Smooth muscle cell (in vitro differentiated cells): Measurements from ENCODE around the gene RASSF5. TPM values are rescaled to one million over a fixed set of nuclear protein-coding genes. Genes with fewer than 3 reads are reported as not detected.

ENCODE experiments used
- DNase-seq: peaks from one replicate; lab custom pipeline; 2025; ENCODE audit not compliant: unreplicated experiment; lab: John Stamatoyannopoulos, UW
- H2AFZ ChIP-seq: fragments of 200-600 bp; sonication (generic); 2 replicates; pipeline ENCODE4 v1.6.0; 2016; ENCODE audit warnings: antibody characterized with exemption, low read depth, mild to moderate bottlenecking
- H3F3A ChIP-seq: fragments of 200-600 bp; sonication (generic); 2 replicates; pipeline ENCODE4 v1.6.0; 2017; ENCODE audit warnings: antibody characterized with exemption, low read depth
- H3K27ac ChIP-seq: fragments of 200-600 bp; sonication (generic); 2 replicates; pipeline ENCODE4 v1.5.1; 2016; ENCODE audit warnings: low read depth, mild to moderate bottlenecking
- H3K27me3 ChIP-seq: fragments of 200-600 bp; sonication (generic); 2 replicates; pipeline ENCODE4 v1.6.1; 2016; ENCODE audit warnings: low read depth, mild to moderate bottlenecking
- H3K36me3 ChIP-seq: fragments of 200-600 bp; sonication (generic); 2 replicates; pipeline ENCODE4 v1.5.1; 2016; ENCODE audit warnings: low read depth
- H3K4me1 ChIP-seq: fragments of 200-600 bp; sonication (generic); 2 replicates; pipeline ENCODE4 v1.5.1; 2016; ENCODE audit warnings: low read depth
- H3K4me2 ChIP-seq: fragments of 200-600 bp; sonication (generic); 2 replicates; pipeline ENCODE4 v1.6.0; 2016; ENCODE audit warnings: mild to moderate bottlenecking
- H3K4me3 ChIP-seq: fragments of 200-600 bp; sonication (generic); 2 replicates; pipeline ENCODE4 v1.5.1; 2016; ENCODE audit warnings: mild to moderate bottlenecking
- H3K79me2 ChIP-seq: fragments of 200-600 bp; sonication (generic); 2 replicates; pipeline ENCODE4 v1.6.0; 2016; ENCODE audit warnings: low read depth, mild to moderate bottlenecking
- H3K9ac ChIP-seq: fragments of 200-600 bp; sonication (generic); 2 replicates; pipeline ENCODE4 v1.6.0; 2016; ENCODE audit warnings: low read depth
- H3K9me3 ChIP-seq: fragments of 200-600 bp; sonication (generic); replicated peaks from 2 replicates; pipeline ENCODE4 v1.5.1; 2016; ENCODE audit warnings: low read depth
- H4K20me1 ChIP-seq: fragments of 200-600 bp; sonication (generic); 2 replicates; pipeline ENCODE4 v1.6.0; 2016; ENCODE audit warnings: low read depth
- CTCF ChIP-seq: fragments of 200-600 bp; sonication (generic); IDR thresholded peaks from 2 replicates; pipeline ENCODE4 v1.5.1; 2017; ENCODE audit warnings: borderline replicate concordance, mild to moderate bottlenecking, antibody characterized with exemption; ENCODE audit not compliant: insufficient read depth, poor library complexity, severe bottlenecking
- WGBS: methylation state at CpG from one replicate; pipeline ENCODE4 v1.1.7; 2016; ENCODE audit warnings: low lambda C conversion rate; 5-methylcytosine and 5-hydroxymethylcytosine counted together
- polyA plus RNA-seq: library from polyadenylated mRNA; unstranded; fragments of >200 nt; fragmentation: Nextera tagmentation; extraction: Ambion mirVana; gene quantifications from 2 replicates; pipeline ENCODE4 v1.2.1, GENCODE V29; 2016
- total RNA-seq: library from RNA; depleted of rRNA; stranded (reverse); fragments of >200 nt; gene quantifications from 2 replicates; pipeline ENCODE4 v1.2.3, GENCODE V29; 2014

The RASSF5 gene
- total and polyA plus RNA-seq, 2 experiments from 2014 or later: 2.6 to 3.3 TPM

GRCh38 chr1:206563367-206564207 is 56.3 kb downstream of the RASSF5 start:
- H3K9me3 ChIP-seq: no peaks in the 10 kb centered on the region
- H3K4me3 ChIP-seq: no peak overlapping the region
- no peak for DNase-seq
- H4K20me1 ChIP-seq: no peaks in the 10 kb centered on the region
- 73% methylated on average over 1 of the region's 1 CpG for WGBS
- no peaks in the 10 kb centered on the region for H3K36me3 ChIP-seq
- no peaks in the 10 kb centered on the region for H3F3A ChIP-seq
- TF ChIP-seq CTCF: no peak
- H3K27ac ChIP-seq: no peak overlapping the region
- H3K4me1 ChIP-seq: peaks cover 7% of the 10 kb centered on the region
- H3K9ac ChIP-seq: no peak overlapping the region
- H2AFZ ChIP-seq: no peak overlapping the region
- H3K27me3 ChIP-seq: no peaks in the 10 kb centered on the region
- H3K4me2 ChIP-seq: no peak overlapping the region
- H3K79me2 ChIP-seq: no peaks in the 10 kb centered on the region

- Histone ChIP-seq H3K79me2 (no peaks in the 10 kb centered on the region), H3K4me2 (no peak overlapping the region), H3K4me1 (no peaks in the 10 kb centered on the region), H3K36me3 (no peaks in the 10 kb centered on the region), H2AFZ (no peak overlapping the region), H3K27ac (no peak overlapping the region), H3F3A (no peaks in the 10 kb centered on the region), H4K20me1 (no peaks in the 10 kb centered on the region), H3K9me3 (no peaks in the 10 kb centered on the region), H3K4me3 (no peak overlapping the region), H3K27me3 (no peaks in the 10 kb centered on the region), H3K9ac (no peak overlapping the region)
- DNase-seq: no peak
- no peak for TF ChIP-seq CTCF
- 88% methylated on average over 4 of the region's 4 CpGs for WGBS
Measured at GRCh38 chr1:206565995-206566394, 58.7 kb downstream of the RASSF5 start.

- H3K9me3 ChIP-seq: no peaks in the 10 kb centered on the region
- 68% methylated on average over 4 of the region's 4 CpGs for WGBS
Measured at GRCh38 chr1:206566999-206567398, 59.7 kb downstream of the RASSF5 start.

More at GRCh38 chr1:206566999-206567398, 59.7 kb downstream of the RASSF5 start:
- H3K9ac ChIP-seq: no peak overlapping the region
- no peak for DNase-seq
- H3K4me1 ChIP-seq: no peaks in the 10 kb centered on the region
- no peak for TF ChIP-seq CTCF
- H3F3A ChIP-seq: no peaks in the 10 kb centered on the region
- no peak overlapping the region for H2AFZ ChIP-seq
- H3K27me3 ChIP-seq: no peaks in the 10 kb centered on the region
- no peak overlapping the region for H3K27ac ChIP-seq
- H3K79me2 ChIP-seq: no peaks in the 10 kb centered on the region
- H4K20me1 ChIP-seq: no peaks in the 10 kb centered on the region
- no peak overlapping the region for H3K4me2 ChIP-seq
- H3K36me3 ChIP-seq: no peaks in the 10 kb centered on the region
- no peak overlapping the region for H3K4me3 ChIP-seq
